Ovary (tissue), 3 donors: ENCODE measurements around the gene HEXIM1.

Experiments
- CTCF ChIP-seq, 3 donors: fragments of 450-650 bp in 2 of 3; fragments of 200-600 bp in 1 of 3; IDR thresholded peaks; one replicate each; pipeline versions ENCODE4 v1.5.1 to v1.8.0; 2016 to 2022; ENCODE audit warnings: antibody characterized with exemption in 3 of 3, mild to moderate bottlenecking in 1 of 3
- POLR2A ChIP-seq: fragments of 450-650 bp; IDR thresholded peaks from one replicate; pipeline ENCODE4 v1.6.1; 2017; ENCODE audit warnings: antibody characterized with exemption, mild to moderate bottlenecking, moderate library complexity
- donor health status: DM: no; HTN: no; CAD: no.

DNA sequence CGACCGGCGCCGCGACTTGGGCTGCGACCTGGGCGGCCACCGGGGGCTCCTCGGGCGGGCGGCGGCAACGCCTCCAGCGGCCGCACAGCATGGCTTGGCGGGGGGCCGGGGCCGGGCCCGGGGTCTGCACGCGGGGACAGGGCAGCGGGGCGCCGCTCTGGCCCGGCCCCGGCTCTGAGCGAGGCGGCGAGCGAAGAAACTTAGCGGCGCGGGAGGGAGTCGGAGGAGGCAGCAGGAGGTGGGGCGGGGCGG lies 16.0 kb upstream of the HEXIM1 start, which contains the start of gene PLCD3:
- TF ChIP-seq CTCF (IDR thresholded peaks at IDR 0.05), result no peak
- TF ChIP-seq POLR2A, result no peak
